Activated T-helper 1 cell treated with anti-CD3 and anti-CD28 coated beads, Interleukin-12 subunit alpha, Interleukin-12 subunit beta, Interleukin-2, Interleukin-4 antibody, amounts not matched to agents 30 ng/mL and 10 ng/mL and 1 ng/mL, durations not matched to agents 14 hours and 24 hours and 36 hours (primary cell): ENCODE results near the gene DCAKD. TPM values are rescaled to one million over a fixed set of nuclear protein-coding genes. Genes with fewer than 3 reads are reported as not detected.

Experiments used
- DNase-seq: peaks from one replicate; pipeline ENCODE4 v3.0.0; 2021; ENCODE audit warnings: low spot score
- H3K27ac Mint-ChIP-seq: one replicate; pipeline ENCODE4 v1.8.0; 2021; ENCODE audit warnings: mild to moderate bottlenecking, mixed read lengths
- H3K27me3 Mint-ChIP-seq: one replicate; pipeline ENCODE4 v1.8.0; 2022; ENCODE audit warnings: mild to moderate bottlenecking, moderate library complexity, mixed read lengths; ENCODE audit not compliant: insufficient read depth
- H3K36me3 Mint-ChIP-seq: one replicate; pipeline ENCODE4 v1.8.0; 2021; ENCODE audit warnings: low read depth, mixed read lengths
- H3K4me1 Mint-ChIP-seq: one replicate; pipeline ENCODE4 v1.8.0; 2021; ENCODE audit warnings: low read depth, mixed read lengths
- H3K4me3 Mint-ChIP-seq: one replicate; pipeline ENCODE4 v1.8.0; 2021; ENCODE audit warnings: mild to moderate bottlenecking, moderate library complexity, mixed read lengths
- H3K9me3 Mint-ChIP-seq: one replicate; pipeline ENCODE4 v1.8.0; 2021; ENCODE audit warnings: mixed read lengths
- intact Hi-C: fragments of 100-400 bp; cut with micrococcal nuclease; formaldehyde crosslinking; loops from one replicate; pipeline ENCODE4 v1.15.1; 2024
- total RNA-seq: library from RNA; stranded (reverse); gene quantifications from 2 replicates; pipeline ENCODE4 v1.2.3, GENCODE V29; 2022

Gene DCAKD
- total RNA-seq, 1 donor from 2014 or later, result 24.9 TPM

GRCh38 chr17:44981221-44981968 lies 70.0 kb downstream of the DCAKD start:
- intact Hi-C loops, result no loop called here
- no peaks in the 10 kb centered on the region for H3K36me3 Mint-ChIP-seq
- no peak overlapping the region for H3K4me3 Mint-ChIP-seq

GRCh38 chr17:44979426-44979995 lies 71.9 kb downstream of the DCAKD start:
- no peaks in the 10 kb centered on the region for H3K36me3 Mint-ChIP-seq
- H3K4me1 Mint-ChIP-seq, result no peaks in the 10 kb centered on the region
- no peaks in the 10 kb centered on the region for H3K9me3 Mint-ChIP-seq
- peaks cover 28% of the 10 kb centered on the region for H3K27me3 Mint-ChIP-seq
- intact Hi-C loops, result no loop called here
- no peak overlapping the region for H3K27ac Mint-ChIP-seq
- no peak overlapping the region for H3K4me3 Mint-ChIP-seq
- DNase-seq, result no peak

More at GRCh38 chr17:44981221-44981968, 70.0 kb downstream of the DCAKD start:
- Mint-ChIP-seq H3K27ac (no peak overlapping the region), H3K4me1 (no peaks in the 10 kb centered on the region), H3K27me3 (peaks cover 23% of the 10 kb centered on the region), H3K9me3 (no peaks in the 10 kb centered on the region)
- no peak for DNase-seq

GRCh38 chr17:44978807-44979206 lies 72.6 kb downstream of the DCAKD start:
- no peak overlapping the region for H3K4me3 Mint-ChIP-seq
- H3K4me1 Mint-ChIP-seq, result no peaks in the 10 kb centered on the region
- no peak overlapping the region for H3K27ac Mint-ChIP-seq
- intact Hi-C loops, result no loop called here
- peaks cover 28% of the 10 kb centered on the region for H3K27me3 Mint-ChIP-seq
- no peaks in the 10 kb centered on the region for H3K36me3 Mint-ChIP-seq
- no peaks in the 10 kb centered on the region for H3K9me3 Mint-ChIP-seq
- no peak for DNase-seq

DNA sequence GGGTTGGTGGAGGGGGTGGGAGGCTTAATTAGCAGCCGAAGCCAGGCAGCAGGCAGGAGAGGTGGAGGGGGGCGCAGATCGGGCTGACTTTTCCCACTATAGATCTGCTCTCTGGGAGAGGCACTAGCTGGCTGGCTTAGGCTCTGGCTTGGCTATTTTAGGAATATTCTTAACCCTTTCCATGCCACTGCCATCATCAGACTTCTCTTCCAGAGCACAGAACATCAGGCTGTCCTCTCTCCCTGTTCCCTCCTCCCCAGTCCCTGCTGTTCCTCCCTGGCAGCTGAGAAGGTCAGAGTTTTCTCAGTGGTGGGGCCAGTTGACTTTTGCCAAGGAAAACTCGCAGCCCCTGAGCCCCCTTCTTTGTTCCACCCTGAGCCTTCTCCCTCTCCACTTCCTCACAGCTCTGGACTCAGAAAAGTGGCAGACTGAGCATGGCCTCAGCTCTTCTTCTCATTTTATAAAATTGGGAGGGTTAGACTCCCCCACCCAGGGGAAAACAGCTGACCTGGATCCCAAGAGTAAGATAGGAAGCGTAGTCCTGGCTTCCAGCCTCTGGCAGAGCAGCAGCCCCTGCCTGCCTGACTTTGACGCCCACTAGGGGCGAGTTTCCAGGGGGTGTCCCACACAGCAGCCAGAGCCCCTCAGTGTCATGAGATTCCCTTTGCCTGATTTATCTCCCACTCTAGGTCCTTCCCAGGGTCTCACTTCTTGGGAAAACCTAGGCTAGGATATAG lies 73.5 kb downstream of the DCAKD start:
- Mint-ChIP-seq H3K27ac (no peak overlapping the region), H3K9me3 (no peaks in the 10 kb centered on the region), H3K4me3 (no peak overlapping the region), H3K27me3 (peaks cover 28% of the 10 kb centered on the region), H3K4me1 (no peaks in the 10 kb centered on the region), H3K36me3 (no peaks in the 10 kb centered on the region)
- no peak for DNase-seq
- intact Hi-C loops, result no loop called here

DNA sequence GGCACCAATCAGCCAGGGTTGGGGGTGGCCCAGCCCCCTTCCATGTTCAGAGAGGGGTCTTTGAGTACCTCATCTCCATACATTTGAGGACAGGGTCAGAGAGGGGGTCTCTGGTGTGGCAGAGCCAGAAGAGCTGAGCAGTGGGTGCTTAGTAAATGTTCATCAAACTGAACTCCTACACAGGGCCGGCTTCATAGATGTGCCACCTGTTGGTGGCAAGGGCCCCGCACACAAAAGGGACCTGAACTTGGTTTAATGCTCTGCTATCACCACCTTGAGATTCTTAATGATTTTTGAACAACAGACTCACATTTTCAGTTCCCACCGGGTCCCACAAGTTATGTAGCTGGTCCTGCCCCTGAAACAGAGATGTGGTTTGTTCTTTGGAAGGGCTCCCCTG lies 74.4 kb downstream of the DCAKD start:
- Mint-ChIP-seq H3K4me3 (no peak overlapping the region), H3K27ac (no peak overlapping the region), H3K4me1 (peaks cover 9% of the 10 kb centered on the region), H3K36me3 (no peaks in the 10 kb centered on the region), H3K9me3 (no peaks in the 10 kb centered on the region), H3K27me3 (peaks cover 29% of the 10 kb centered on the region)
- no peak for DNase-seq
- intact Hi-C loops, result no loop called here

- H3K36me3 Mint-ChIP-seq, result no peaks in the 10 kb centered on the region
- intact Hi-C loops, result no loop called here
- no peak overlapping the region for H3K4me3 Mint-ChIP-seq
- H3K27me3 Mint-ChIP-seq, result peaks cover 35% of the 10 kb centered on the region
- H3K27ac Mint-ChIP-seq, result no peak overlapping the region
- H3K4me1 Mint-ChIP-seq, result peaks cover 15% of the 10 kb centered on the region
- no peaks in the 10 kb centered on the region for H3K9me3 Mint-ChIP-seq
- DNase-seq, result no peak
Measured at GRCh38 chr17:44976206-44976605, 75.2 kb downstream of the DCAKD start.

Other genes with a start within 250 kb of the DCAKD start
- 4.7 and 5.7 TPM in 2 replicates for gene GJC1, start 221.3 kb downstream of the DCAKD start, total RNA-seq
- not detected in 2 replicates for gene HIGD1B, start 203.7 kb downstream of the DCAKD start, total RNA-seq
- 206 and 219 TPM in 2 replicates for gene EFTUD2, start 152.2 kb downstream of the DCAKD start, total RNA-seq
- gene GFAP, start 136.1 kb downstream of the DCAKD start, total RNA-seq, result not detected in 2 replicates
- 41.4 and 42.8 TPM in 2 replicates for gene KIF18B, start 103.9 kb downstream of the DCAKD start, total RNA-seq
- 0.39 and 0.54 TPM in 2 replicates for gene C1QL1, start 83.3 kb downstream of the DCAKD start, total RNA-seq
- gene NMT1, start 9.7 kb upstream of the DCAKD start, total RNA-seq, result 168 and 173 TPM in 2 replicates
- 2.4 and 4.3 TPM in 2 replicates for gene PLCD3, start 80.9 kb upstream of the DCAKD start, total RNA-seq
- gene ACBD4, start 84.1 kb upstream of the DCAKD start, total RNA-seq, result 11.3 and 12.5 TPM in 2 replicates
- gene HEXIM1, start 96.8 kb upstream of the DCAKD start, total RNA-seq, result 65.9 and 67.9 TPM in 2 replicates
- 6.7 and 7.1 TPM in 2 replicates for gene HEXIM2, start 110.2 kb upstream of the DCAKD start, total RNA-seq
- 363 and 374 TPM in 2 replicates for gene FMNL1, start 170.3 kb upstream of the DCAKD start, total RNA-seq
- gene SPATA32, start 210.5 kb upstream of the DCAKD start, total RNA-seq, result 0.44 and 0.56 TPM in 2 replicates